WTC11 (cell line): ENCODE data around the gene CLEC2L. TPM values are rescaled to one million over a fixed set of nuclear protein-coding genes. Genes with fewer than 3 reads are reported as not detected.

Experiments used
- ATAC-seq: fragments of 200-7000 bp; cut with Tn5 transposase; 2 replicates; pipeline ENCODE4 v1.10.0; 2021; ENCODE audit warnings: mild to moderate bottlenecking, moderate library complexity
- CTCF ChIA-PET: fragments of 300-600 bp; sonication (Branson Sonifier 250); formaldehyde crosslinking; loops from one replicate; lab custom pipeline; 2021; ENCODE audit warnings: antibody characterized with exemption; lab: Charles Lee
- POLR2A ChIA-PET: fragments of 350-600 bp; sonication (Branson Sonifier 250); formaldehyde crosslinking; loops from one replicate; lab custom pipeline; 2021; ENCODE audit warnings: antibody characterized with exemption; lab: Charles Lee
- DNase-seq: peaks from one replicate; pipeline ENCODE4 v3.0.0; 2021; ENCODE audit warnings: low spot score
- H3K27ac Mint-ChIP-seq: 2 replicates; pipeline ENCODE4 v1.8.0; 2021; ENCODE audit warnings: mixed read lengths
- H3K27me3 Mint-ChIP-seq: 2 replicates; pipeline ENCODE4 v1.8.0; 2021; ENCODE audit warnings: low read depth, mild to moderate bottlenecking, moderate library complexity, mixed read lengths
- H3K36me3 Mint-ChIP-seq: 2 replicates; pipeline ENCODE4 v1.8.0; 2021; ENCODE audit warnings: mixed read lengths
- H3K4me1 Mint-ChIP-seq: 2 replicates; pipeline ENCODE4 v1.8.0; 2022; ENCODE audit warnings: mixed read lengths
- H3K4me3 Mint-ChIP-seq: 2 replicates; pipeline ENCODE4 v1.8.0; 2021; ENCODE audit warnings: mild to moderate bottlenecking, moderate library complexity, mixed read lengths
- H3K9me3 Mint-ChIP-seq: 2 replicates; pipeline ENCODE4 v1.8.0; 2021; ENCODE audit warnings: mixed read lengths
- CDX4 ChIP-seq: fragments of 250-450 bp; sonication (Bioruptor Pico); IDR thresholded peaks from 2 replicates; pipeline ENCODE4 v1.9.0; 2021; ENCODE audit warnings: moderate library complexity, mild to moderate bottlenecking, inconsistent platforms, borderline replicate concordance
- CREM ChIP-seq: sonication (generic); formaldehyde crosslinking; IDR thresholded peaks from 2 replicates; pipeline ENCODE4 v1.8.1; 2022; ENCODE audit warnings: mild to moderate bottlenecking, missing genetic modification reagents, moderate library complexity
- E2F4 ChIP-seq: sonication (generic); formaldehyde crosslinking; IDR thresholded peaks from 2 replicates; pipeline ENCODE4 v1.8.1; 2022; ENCODE audit warnings: low read depth, mild to moderate bottlenecking, moderate library complexity, missing genetic modification reagents, borderline replicate concordance
- FOXK1 ChIP-seq: sonication (generic); formaldehyde crosslinking; IDR thresholded peaks from 2 replicates; pipeline ENCODE4 v1.8.0; 2022; ENCODE audit warnings: mild to moderate bottlenecking, moderate library complexity, missing genetic modification reagents
- FOXP1 ChIP-seq: sonication (generic); formaldehyde crosslinking; IDR thresholded peaks from 2 replicates; pipeline ENCODE4 v1.8.0; 2022; ENCODE audit warnings: missing genetic modification reagents, mild to moderate bottlenecking, moderate library complexity, borderline replicate concordance
- MXD4 ChIP-seq: fragments of 250-450 bp; sonication (Bioruptor Pico); IDR thresholded peaks from 2 replicates; pipeline ENCODE4 v1.8.0; 2021; ENCODE audit warnings: mild to moderate bottlenecking, moderate library complexity, borderline replicate concordance
- OVOL2 ChIP-seq: fragments of 250-450 bp; sonication (Bioruptor Pico); IDR thresholded peaks from 2 replicates; pipeline ENCODE4 v1.9.0; 2021; ENCODE audit warnings: mild to moderate bottlenecking, borderline replicate concordance
- PREB ChIP-seq: sonication (generic); formaldehyde crosslinking; IDR thresholded peaks from 2 replicates; pipeline ENCODE4 v1.8.1; 2022; ENCODE audit warnings: mild to moderate bottlenecking, missing genetic modification reagents, moderate library complexity, borderline replicate concordance
- RORB ChIP-seq: fragments of 250-450 bp; sonication (Bioruptor Pico); IDR thresholded peaks from 2 replicates; pipeline ENCODE4 v1.9.0; 2021; ENCODE audit warnings: mild to moderate bottlenecking
- SMAD4 ChIP-seq: sonication (generic); formaldehyde crosslinking; IDR thresholded peaks from 2 replicates; pipeline ENCODE4 v1.8.0; 2022; ENCODE audit warnings: mild to moderate bottlenecking, missing genetic modification reagents
- TCF7 ChIP-seq: sonication (generic); formaldehyde crosslinking; IDR thresholded peaks from 2 replicates; pipeline ENCODE4 v1.8.0; 2022; ENCODE audit warnings: mild to moderate bottlenecking, low read depth, missing genetic modification reagents, moderate library complexity
- TP53 ChIP-seq: sonication (generic); formaldehyde crosslinking; IDR thresholded peaks from 2 replicates; pipeline ENCODE4 v1.8.1; 2023; ENCODE audit warnings: mild to moderate bottlenecking, missing genetic modification reagents
- USF2 ChIP-seq: sonication (generic); formaldehyde crosslinking; IDR thresholded peaks from 2 replicates; pipeline ENCODE4 v1.8.1; 2023; ENCODE audit warnings: mild to moderate bottlenecking, missing genetic modification reagents, moderate library complexity
- ZBTB21 ChIP-seq: sonication (generic); formaldehyde crosslinking; IDR thresholded peaks from 2 replicates; pipeline ENCODE4 v1.8.1; 2023; ENCODE audit warnings: mild to moderate bottlenecking, missing genetic modification reagents, borderline replicate concordance
- ZNF219 ChIP-seq: sonication (generic); formaldehyde crosslinking; IDR thresholded peaks from 2 replicates; pipeline ENCODE4 v1.8.0; 2023; ENCODE audit warnings: missing genetic modification reagents, mild to moderate bottlenecking, borderline replicate concordance
- ZNF232 ChIP-seq: sonication (generic); formaldehyde crosslinking; IDR thresholded peaks from 2 replicates; pipeline ENCODE4 v1.8.0; 2022; ENCODE audit warnings: mild to moderate bottlenecking, missing genetic modification reagents
- ZNF317 ChIP-seq: sonication (generic); formaldehyde crosslinking; IDR thresholded peaks from 2 replicates; pipeline ENCODE4 v1.8.1; 2023; ENCODE audit warnings: low read depth, mild to moderate bottlenecking, moderate library complexity, missing genetic modification reagents, borderline replicate concordance
- ZNF532 ChIP-seq: fragments of 250-450 bp; sonication (Bioruptor Pico); IDR thresholded peaks from 2 replicates; pipeline ENCODE4 v1.9.0; 2021; ENCODE audit warnings: mild to moderate bottlenecking, borderline replicate concordance
- total RNA-seq: library from RNA; stranded (reverse); gene quantifications from 3 replicates; pipeline ENCODE4 v1.2.3, GENCODE V29; 2021

The CLEC2L gene
- total RNA-seq, 1 experiment from 2014 or later = 0.13 TPM

GRCh38 chr7:139509535-139509934 is 13.9 kb upstream of the CLEC2L start (continued):
- TF ChIP-seq ZNF317 (CRISPR knock-in tag) (no peak), TCF7 (no peak), RORB (CRISPR knock-in tag) (no peak), CREM (CRISPR knock-in tag) (no peak), SMAD4 (no peak), CDX4 (CRISPR knock-in tag) (no peak)

GRCh38 chr7:139511315-139511714 is 12.2 kb upstream of the CLEC2L start:
- DNase-seq (no peak), ATAC-seq (no peak)
- ChIA-PET POLR2A (no interaction called here), CTCF (interaction anchor here (1.0 to 1.2 kb wide), 2 partner anchors 8 to 12 kb away, joined by 3 to 6 read pairs; no protein-coding TSS in a partner anchor)
- no peaks in the 10 kb centered on the region for H3K36me3 Mint-ChIP-seq
- TF ChIP-seq FOXP1 = no peak
- no peak for TF ChIP-seq FOXK1 (CRISPR knock-in tag)
- TF ChIP-seq TP53 = no peak
- TF ChIP-seq E2F4 = no peak
- no peak for TF ChIP-seq ZNF317 (CRISPR knock-in tag)
- TF ChIP-seq ZNF219 (CRISPR knock-in tag) = no peak
- no peak for TF ChIP-seq ZNF532 (CRISPR knock-in tag)
- TF ChIP-seq MXD4 (CRISPR knock-in tag) = no peak
- no peak for TF ChIP-seq ZBTB21 (CRISPR knock-in tag)
- no peak for TF ChIP-seq SMAD4
- no peak for TF ChIP-seq PREB
- no peak for TF ChIP-seq USF2 (CRISPR knock-in tag)
- TF ChIP-seq ZNF232 (CRISPR knock-in tag) = no peak
- TF ChIP-seq OVOL2 = no peak
- H3K4me1 Mint-ChIP-seq = peaks cover 21% of the 10 kb centered on the region
- no peaks in the 10 kb centered on the region; the same call in 1 of the 2 replicates for H3K27me3 Mint-ChIP-seq
- no peak overlapping the region for H3K27ac Mint-ChIP-seq
- H3K4me3 Mint-ChIP-seq = no peak overlapping the region
- no peaks in the 10 kb centered on the region for H3K9me3 Mint-ChIP-seq
